Gastroesophageal sphincter (tissue), 3 donors: Measurements from ENCODE around the gene ID2.

Experiments
- CTCF ChIP-seq, 4 experiments: fragments of 200-600 bp in 2 of 4; fragments of 450-650 bp in 2 of 4; sonication (generic) in 1 of 4; IDR thresholded peaks; one replicate each; pipeline ENCODE4 v1.5.1; 2017 to 2019; ENCODE audit warnings: antibody characterized with exemption in 4 of 4, mild to moderate bottlenecking in 2 of 4, moderate library complexity in 2 of 4
- EP300 ChIP-seq: sonication (generic); formaldehyde crosslinking; IDR thresholded peaks from one replicate; pipeline ENCODE4 v1.6.1; 2017; ENCODE audit warnings: antibody characterized with exemption, mild to moderate bottlenecking
- POLR2AphosphoS5 ChIP-seq: sonication (generic); formaldehyde crosslinking; IDR thresholded peaks from one replicate; pipeline ENCODE4 v1.6.1; 2017; ENCODE audit warnings: antibody characterized with exemption

DNA sequence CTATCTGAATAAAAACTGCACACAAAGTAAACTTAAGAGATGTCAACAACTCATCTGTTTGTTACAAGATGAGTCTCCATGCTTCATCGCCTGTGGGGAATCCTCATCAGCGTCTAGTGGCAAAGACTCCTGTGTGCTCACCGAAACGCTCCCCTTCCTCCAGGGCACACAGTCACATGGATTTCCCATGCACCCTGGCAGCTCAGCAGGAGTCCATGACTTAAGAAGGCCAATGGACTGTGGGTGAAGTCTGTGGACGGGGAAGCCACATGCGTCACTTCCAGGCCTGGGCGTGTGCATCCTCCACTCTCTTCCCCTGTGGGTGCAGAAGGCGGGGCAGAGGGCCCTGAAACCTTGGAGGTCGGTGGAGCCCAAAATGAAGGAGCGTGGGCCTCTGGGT lies 41.1 kb downstream of the ID2 start:
- no peak for TF ChIP-seq CTCF (IDR thresholded peaks at IDR 0.05)
- no peak for TF ChIP-seq POLR2AphosphoS5
- TF ChIP-seq EP300: no peak
